ENCODE measurements around the gene HCST.

The HCST gene

GRCh38 chr19:35929876-35930275, 27.5 kb downstream of the HCST start:
- no peak for DNase-seq (ENCODE audit: low read depth)
- TF ChIP-seq CTCF (conservative IDR thresholded peaks at IDR 0.05; ENCODE audit: low read depth, low read length): no peak
- no peak overlapping the region for H3K4me3 ChIP-seq (ENCODE audit: low read depth, low read length)

- peak overlapping the region; percentile 50 for H3K4me3 ChIP-seq (ENCODE audit: low read depth, low read length)
- peak; percentile 88 for TF ChIP-seq CTCF (conservative IDR thresholded peaks at IDR 0.05; ENCODE audit: low read depth, low read length)
- DNase-seq (ENCODE audit: low read depth): peak; percentile 100
Measured at GRCh38 chr19:35931161-35931873, 29.0 kb downstream of the HCST start.

GRCh38 chr19:35931874-35932202, 29.5 kb downstream of the HCST start:
- H3K4me3 ChIP-seq (ENCODE audit: low read depth, low read length): no peak overlapping the region
- DNase-seq (ENCODE audit: low read depth): no peak
- no peak for TF ChIP-seq CTCF (conservative IDR thresholded peaks at IDR 0.05; ENCODE audit: low read depth, low read length)

GRCh38 chr19:35932291-35932936, 30.1 kb downstream of the HCST start:
- no peak for DNase-seq (ENCODE audit: low read depth)
- TF ChIP-seq CTCF (conservative IDR thresholded peaks at IDR 0.05; ENCODE audit: low read depth, low read length): no peak
- H3K4me3 ChIP-seq (ENCODE audit: low read depth, low read length): no peak overlapping the region

- no peak for TF ChIP-seq CTCF (conservative IDR thresholded peaks at IDR 0.05; ENCODE audit: low read depth, low read length)
- peak within 1 kb of the TSS; percentile 58 for H3K4me3 ChIP-seq (ENCODE audit: low read depth, low read length)
- DNase-seq (ENCODE audit: low read depth): peak; percentile 68
Measured at GRCh38 chr19:35935911-35936737, 33.8 kb downstream of the HCST start, which contains the start of gene LRFN3. TSS of gene LRFN3 (plus strand) at chr19:35936374. CDS start at chr19:35939426, 3,052 bp downstream.

- TF ChIP-seq CTCF (conservative IDR thresholded peaks at IDR 0.05; ENCODE audit: low read depth, low read length): no peak
- H3K4me3 ChIP-seq (ENCODE audit: low read depth, low read length): peak overlapping the region; percentile 58
- no peak for DNase-seq (ENCODE audit: low read depth)
Measured at GRCh38 chr19:35936738-35937268, 34.5 kb downstream of the HCST start.

Measured in choroid plexus epithelial cell (primary cell).